ENCODE results near the gene CCDC69. TPM values are rescaled to one million over a fixed set of nuclear protein-coding genes. Genes with fewer than 3 reads are reported as not detected.
"Not testable (repeated sequence)": the region's sequence is repeated elsewhere in the genome, so short reads cannot be mapped to it uniquely, and the experiment has no call there.

Gene CCDC69
- total RNA-seq = 10 to 100 TPM; 27.4 to 40.1 TPM

GRCh38 chr5:151223447-151224264 lies at the start of gene CCDC69:
Gene CCDC69 (minus strand): TSS chr5:151224092. CDS start chr5:151223970, 122 bp downstream.
- Mint-ChIP-seq H3K4me1 (peaks cover 46% of the 10 kb centered on the region), H3K4me3 (peak within 1 kb of the TSS; percentile 82), H3K27me3 (no peaks in the 10 kb centered on the region), H3K9me3 (no peaks in the 10 kb centered on the region), H3K36me3 (ENCODE audit: low read depth) (peaks cover 20% of the 10 kb centered on the region), H3K27ac (peak within 1 kb of the TSS; percentile 89)
- ATAC-seq (replicated peaks) = peak; percentile 64

GRCh38 chr5:151271336-151271735 lies 47.4 kb upstream of the CCDC69 start:
- no peak overlapping the region for H3K4me3 Mint-ChIP-seq
- ATAC-seq (replicated peaks) = no peak
- no peak overlapping the region for H3K27ac Mint-ChIP-seq
- H3K9me3 Mint-ChIP-seq = no peaks in the 10 kb centered on the region
- peaks cover 27% of the 10 kb centered on the region for H3K36me3 Mint-ChIP-seq (ENCODE audit: low read depth)
- H3K27me3 Mint-ChIP-seq = no peaks in the 10 kb centered on the region
- no peaks in the 10 kb centered on the region for H3K4me1 Mint-ChIP-seq

- ATAC-seq (replicated peaks) = peak; percentile 96
- Mint-ChIP-seq H3K36me3 (ENCODE audit: low read depth) (peaks cover 34% of the 10 kb centered on the region), H3K4me1 (no peaks in the 10 kb centered on the region), H3K27me3 (no peaks in the 10 kb centered on the region), H3K4me3 (no peak overlapping the region), H3K9me3 (no peaks in the 10 kb centered on the region), H3K27ac (no peak overlapping the region)
Measured at GRCh38 chr5:151270599-151270998, 46.7 kb upstream of the CCDC69 start.

GRCh38 chr5:151267491-151268260 lies 43.8 kb upstream of the CCDC69 start:
- Mint-ChIP-seq H3K4me1 (peaks cover 13% of the 10 kb centered on the region), H3K9me3 (no peaks in the 10 kb centered on the region), H3K27ac (no peak overlapping the region), H3K36me3 (ENCODE audit: low read depth) (peaks cover 59% of the 10 kb centered on the region), H3K27me3 (no peaks in the 10 kb centered on the region), H3K4me3 (no peak overlapping the region)
- ATAC-seq (replicated peaks) = no peak

- peak overlapping the region; percentile 97 for H3K27ac Mint-ChIP-seq
- peaks cover 14% of the 10 kb centered on the region for H3K4me1 Mint-ChIP-seq
- H3K27me3 Mint-ChIP-seq = no peaks in the 10 kb centered on the region
Measured at GRCh38 chr5:151264113-151264512, 40.2 kb upstream of the CCDC69 start.

GRCh38 chr5:151262532-151262931 lies 38.6 kb upstream of the CCDC69 start:
- Mint-ChIP-seq H3K27ac (no peak overlapping the region), H3K27me3 (no peaks in the 10 kb centered on the region), H3K4me1 (peaks cover 20% of the 10 kb centered on the region), H3K4me3 (no peak overlapping the region), H3K36me3 (ENCODE audit: low read depth) (peaks cover 62% of the 10 kb centered on the region), H3K9me3 (no peaks in the 10 kb centered on the region)
- ATAC-seq (replicated peaks) = no peak

More at GRCh38 chr5:151264113-151264512, 40.2 kb upstream of the CCDC69 start:
- peak overlapping the region; percentile 63 for H3K4me3 Mint-ChIP-seq
- H3K36me3 Mint-ChIP-seq (ENCODE audit: low read depth) = peaks cover 77% of the 10 kb centered on the region
- no peaks in the 10 kb centered on the region for H3K9me3 Mint-ChIP-seq
- ATAC-seq (replicated peaks) = peak; percentile 99

- H3K4me3 Mint-ChIP-seq = no peak overlapping the region
- no peaks in the 10 kb centered on the region for H3K27me3 Mint-ChIP-seq
- H3K4me1 Mint-ChIP-seq = peaks cover 29% of the 10 kb centered on the region
- no peaks in the 10 kb centered on the region for H3K9me3 Mint-ChIP-seq
- no peak for ATAC-seq (replicated peaks)
- peaks cover 38% of the 10 kb centered on the region for H3K36me3 Mint-ChIP-seq (ENCODE audit: low read depth)
- H3K27ac Mint-ChIP-seq = peak overlapping the region; percentile 53
Measured at GRCh38 chr5:151259931-151260330, 36.0 kb upstream of the CCDC69 start.

- ATAC-seq (replicated peaks) = no peak
- Mint-ChIP-seq H3K36me3 (ENCODE audit: low read depth) (peaks cover 26% of the 10 kb centered on the region), H3K9me3 (no peaks in the 10 kb centered on the region), H3K27ac (peak overlapping the region; percentile 53), H3K4me1 (peaks cover 24% of the 10 kb centered on the region), H3K4me3 (no peak overlapping the region), H3K27me3 (no peaks in the 10 kb centered on the region)
Measured at GRCh38 chr5:151258816-151259215, 34.9 kb upstream of the CCDC69 start.

- Mint-ChIP-seq H3K27ac (peak overlapping the region; percentile 53), H3K4me1 (peaks cover 23% of the 10 kb centered on the region), H3K27me3 (no peaks in the 10 kb centered on the region)
Measured at GRCh38 chr5:151258201-151258611, 34.3 kb upstream of the CCDC69 start.

GRCh38 chr5:151257731-151258181 lies 33.9 kb upstream of the CCDC69 start:
- no peaks in the 10 kb centered on the region for H3K27me3 Mint-ChIP-seq
- no peaks in the 10 kb centered on the region for H3K9me3 Mint-ChIP-seq
- H3K36me3 Mint-ChIP-seq (ENCODE audit: low read depth) = peaks cover 19% of the 10 kb centered on the region
- peak overlapping the region; percentile 53 for H3K27ac Mint-ChIP-seq
- no peak for ATAC-seq (replicated peaks)
- peaks cover 23% of the 10 kb centered on the region for H3K4me1 Mint-ChIP-seq
- H3K4me3 Mint-ChIP-seq = no peak overlapping the region

More at GRCh38 chr5:151258201-151258611, 34.3 kb upstream of the CCDC69 start:
- ATAC-seq (replicated peaks) = no peak
- Mint-ChIP-seq H3K4me3 (no peak overlapping the region), H3K36me3 (ENCODE audit: low read depth) (peaks cover 22% of the 10 kb centered on the region), H3K9me3 (no peaks in the 10 kb centered on the region)

GRCh38 chr5:151255621-151256286 lies 31.9 kb upstream of the CCDC69 start:
- Mint-ChIP-seq H3K36me3 (ENCODE audit: low read depth) (no peaks in the 10 kb centered on the region), H3K4me1 (peaks cover 31% of the 10 kb centered on the region), H3K27me3 (no peaks in the 10 kb centered on the region), H3K27ac (no peak overlapping the region), H3K9me3 (no peaks in the 10 kb centered on the region), H3K4me3 (no peak overlapping the region)
- no peak for ATAC-seq (replicated peaks)

GRCh38 chr5:151254990-151255389 lies 31.1 kb upstream of the CCDC69 start:
- H3K27me3 Mint-ChIP-seq; H3K4me3 Mint-ChIP-seq; H3K9me3 Mint-ChIP-seq; H3K36me3 Mint-ChIP-seq (ENCODE audit: low read depth); H3K27ac Mint-ChIP-seq; ATAC-seq (replicated peaks): not testable (repeated sequence)
- peaks cover 39% of the 10 kb centered on the region for H3K4me1 Mint-ChIP-seq

- no peaks in the 10 kb centered on the region for H3K9me3 Mint-ChIP-seq
- H3K4me1 Mint-ChIP-seq = peaks cover 40% of the 10 kb centered on the region
- H3K27me3 Mint-ChIP-seq = no peaks in the 10 kb centered on the region
- H3K36me3 Mint-ChIP-seq (ENCODE audit: low read depth) = no peaks in the 10 kb centered on the region
- no peak for ATAC-seq (replicated peaks)
- peak overlapping the region; percentile 81 for H3K4me3 Mint-ChIP-seq
- H3K27ac Mint-ChIP-seq = no peak overlapping the region
Measured at GRCh38 chr5:151254556-151254955, 30.7 kb upstream of the CCDC69 start.

GRCh38 chr5:151253605-151253950 lies 29.7 kb upstream of the CCDC69 start:
- Mint-ChIP-seq H3K36me3 (ENCODE audit: low read depth) (no peaks in the 10 kb centered on the region), H3K27ac (peak overlapping the region; percentile 89), H3K4me3 (peak overlapping the region; percentile 81), H3K9me3 (no peaks in the 10 kb centered on the region), H3K4me1 (peaks cover 33% of the 10 kb centered on the region), H3K27me3 (no peaks in the 10 kb centered on the region)
- no peak for ATAC-seq (replicated peaks)
